ENCODE measurements around the gene SLCO2A1.

The SLCO2A1 gene

GRCh38 chr3:133997871-133998635 is 31.7 kb downstream of the SLCO2A1 start:
- DNase-seq: no peak

- DNase-seq: no peak
Measured at GRCh38 chr3:133996996-133997395, 32.7 kb downstream of the SLCO2A1 start.

- no peak for DNase-seq
Measured at GRCh38 chr3:133996251-133996661, 33.5 kb downstream of the SLCO2A1 start.

GRCh38 chr3:133995264-133995663 is 34.5 kb downstream of the SLCO2A1 start:
- no peak for DNase-seq

- DNase-seq: no peak
Measured at GRCh38 chr3:133994166-133994890, 35.4 kb downstream of the SLCO2A1 start.

- no peak for DNase-seq
Measured at GRCh38 chr3:133992951-133993620, 36.6 kb downstream of the SLCO2A1 start.

GRCh38 chr3:133992381-133992780 is 37.3 kb downstream of the SLCO2A1 start:
- DNase-seq: no peak

GRCh38 chr3:133991637-133992036 is 38.1 kb downstream of the SLCO2A1 start:
- DNase-seq: no peak

- DNase-seq: no peak
Measured at GRCh38 chr3:133991209-133991608, 38.5 kb downstream of the SLCO2A1 start.

- no peak for DNase-seq
Measured at GRCh38 chr3:133989936-133990702, 39.6 kb downstream of the SLCO2A1 start.

GRCh38 chr3:133988631-133989161 is 41.0 kb downstream of the SLCO2A1 start:
- no peak for DNase-seq

GRCh38 chr3:133987948-133988484 is 41.7 kb downstream of the SLCO2A1 start:
- DNase-seq: no peak

- no peak for DNase-seq
Measured at GRCh38 chr3:133987136-133987535, 42.6 kb downstream of the SLCO2A1 start.

- no peak for DNase-seq
Measured at GRCh38 chr3:133986311-133986710, 43.4 kb downstream of the SLCO2A1 start.

GRCh38 chr3:133984975-133985374 is 44.8 kb downstream of the SLCO2A1 start:
- DNase-seq: no peak

- DNase-seq: no peak
Measured at GRCh38 chr3:133983576-133984560, 45.9 kb downstream of the SLCO2A1 start.

GRCh38 chr3:133983126-133983525 is 46.6 kb downstream of the SLCO2A1 start:
- DNase-seq: no peak

GRCh38 chr3:133980550-133980949 is 49.2 kb downstream of the SLCO2A1 start:
- no peak for DNase-seq

GRCh38 chr3:133980035-133980434 is 49.7 kb downstream of the SLCO2A1 start:
- no peak for DNase-seq

GRCh38 chr3:133979553-133979952 is 50.2 kb downstream of the SLCO2A1 start:
- DNase-seq: no peak

GRCh38 chr3:133977568-133977967 is 52.2 kb downstream of the SLCO2A1 start:
- DNase-seq: no peak
